ENCODE measurements around the gene MAP2. TPM values are rescaled to one million over a fixed set of nuclear protein-coding genes. Genes with fewer than 3 reads are reported as not detected.

MAP2 gene
- total and polyA plus RNA-seq, 2 donors (not counting 1 experiment from before 2014, with no cell fraction given) = 51.0 to 60.1 TPM

DNA sequence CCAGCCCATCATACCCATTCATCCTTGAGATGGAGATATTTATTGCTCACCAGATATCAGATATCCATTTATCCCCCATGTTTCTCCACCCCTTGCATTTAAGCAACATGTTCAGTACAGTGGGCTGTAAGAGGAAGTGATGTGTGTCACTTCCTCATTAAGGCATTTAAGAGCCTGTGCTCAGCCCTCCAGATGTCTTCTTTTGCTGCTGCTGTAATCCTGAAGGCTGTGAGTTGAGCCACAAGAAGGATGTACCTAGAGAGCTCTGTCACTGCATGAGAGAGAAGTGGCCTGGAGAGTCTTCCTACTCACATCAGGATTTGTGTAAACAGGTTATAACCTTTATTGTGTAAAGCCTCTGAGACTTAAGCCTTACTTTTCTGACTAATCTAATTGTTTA is 195.9 kb downstream of the MAP2 start:
- H3K4me3 ChIP-seq (replicated peaks in 1 of 4; ENCODE audit: control extremely low read depth in 1 of 4, insufficient read depth in 1 of 4, low read depth in 3 of 4, low read length in 4 of 4) = no peak overlapping the region
- TF ChIP-seq EZH2 (IDR thresholded peaks at IDR 0.05; ENCODE audit: low read length, missing control alignments) = no peak
- TF ChIP-seq CTCF (conservative IDR thresholded peaks at IDR 0.05 in 1 of 2, IDR thresholded peaks at IDR 0.05 in 1 of 2; ENCODE audit: low read depth in 1 of 2, low read length in 2 of 2) = no peak
- H3K27me3 ChIP-seq (ENCODE audit: control insufficient read depth, insufficient read depth, low read length) = no peaks in the 10 kb centered on the region
- DNase-seq (ENCODE audit: low read depth in 2 of 2) = no peak
- no peaks in the 10 kb centered on the region for H4K20me1 ChIP-seq (ENCODE audit: control insufficient read depth, extremely low read depth, insufficient read depth, low read length)
- no peaks in the 10 kb centered on the region for H3K79me2 ChIP-seq (ENCODE audit: control insufficient read depth, insufficient read depth, low read length)
- no peak overlapping the region for H3K4me2 ChIP-seq (ENCODE audit: extremely low read depth, insufficient read depth, low read length)
- no peak overlapping the region for H3K9ac ChIP-seq (ENCODE audit: insufficient read depth, low read length)
- H3K27ac ChIP-seq (ENCODE audit: insufficient read depth, low read length) = no peak overlapping the region
- H3K9me3 ChIP-seq (ENCODE audit: control insufficient read depth, insufficient read depth, low read depth, low read length) = no peaks in the 10 kb centered on the region
- H2AFZ ChIP-seq (ENCODE audit: low read length) = no peak overlapping the region
- H3K4me1 ChIP-seq (ENCODE audit: control insufficient read depth, extremely low read depth, insufficient read depth, low read length) = no peaks in the 10 kb centered on the region
- no peaks in the 10 kb centered on the region for H3K36me3 ChIP-seq (ENCODE audit: control insufficient read depth, insufficient read depth, low read length)

DNA sequence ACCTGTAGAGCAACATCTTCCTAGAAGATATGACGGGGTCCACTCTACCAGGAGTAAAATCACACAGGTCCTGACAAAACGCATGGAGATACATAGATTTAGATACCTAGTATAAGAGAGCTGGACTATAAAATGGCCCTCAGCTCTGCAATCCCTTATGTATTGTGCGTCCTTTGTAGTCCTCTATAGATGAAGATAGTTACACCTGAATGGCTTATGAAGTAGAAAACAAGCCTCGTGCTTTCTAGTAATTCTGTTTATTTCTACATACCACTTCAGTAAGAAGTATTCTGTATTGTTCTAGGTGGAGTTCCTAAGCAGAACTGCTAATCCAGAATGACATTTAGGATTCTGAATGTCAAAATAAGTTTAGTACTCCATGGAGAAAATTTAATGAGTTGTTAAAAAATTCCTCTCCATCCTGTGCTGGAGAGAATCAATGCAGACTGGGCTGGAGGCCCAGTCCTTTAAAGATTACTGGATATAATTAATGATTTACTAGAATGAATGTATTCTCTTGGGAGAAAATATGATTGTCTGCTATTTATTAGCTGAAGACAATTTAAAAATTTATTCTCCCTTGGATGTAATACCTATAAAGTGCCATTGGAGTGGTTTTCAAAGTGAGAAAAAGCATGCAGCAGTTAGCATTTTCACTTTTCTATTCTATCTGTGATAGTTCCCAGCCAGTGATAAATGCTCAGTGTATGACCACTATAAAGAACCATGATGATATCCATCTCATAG is 200.5 kb downstream of the MAP2 start:
- no peak for TF ChIP-seq CTCF (conservative IDR thresholded peaks at IDR 0.05 in 1 of 2, IDR thresholded peaks at IDR 0.05 in 1 of 2; ENCODE audit: low read depth in 1 of 2, low read length in 2 of 2)
- TF ChIP-seq EZH2 (IDR thresholded peaks at IDR 0.05; ENCODE audit: low read length, missing control alignments) = no peak
- H3K36me3 ChIP-seq (ENCODE audit: control insufficient read depth, insufficient read depth, low read length) = no peaks in the 10 kb centered on the region

GRCh38 chr2:209629597-209629996 is 205.8 kb downstream of the MAP2 start:
- TF ChIP-seq EZH2 (IDR thresholded peaks at IDR 0.05; ENCODE audit: low read length, missing control alignments) = no peak
- H3K9ac ChIP-seq (ENCODE audit: insufficient read depth, low read length) = no peak overlapping the region
- no peaks in the 10 kb centered on the region for H3K9me3 ChIP-seq (ENCODE audit: control insufficient read depth, insufficient read depth, low read depth, low read length)
- H3K36me3 ChIP-seq (ENCODE audit: control insufficient read depth, insufficient read depth, low read length) = no peaks in the 10 kb centered on the region
- H3K4me3 ChIP-seq (replicated peaks in 1 of 4; ENCODE audit: control extremely low read depth in 1 of 4, insufficient read depth in 1 of 4, low read depth in 3 of 4, low read length in 4 of 4) = no peak overlapping the region
- peak; percentile 51 to 87 for DNase-seq (ENCODE audit: low read depth in 2 of 2)
- no peaks in the 10 kb centered on the region for H3K4me1 ChIP-seq (ENCODE audit: control insufficient read depth, extremely low read depth, insufficient read depth, low read length)
- no peaks in the 10 kb centered on the region for H3K27me3 ChIP-seq (ENCODE audit: control insufficient read depth, insufficient read depth, low read length)
- no peak overlapping the region for H3K27ac ChIP-seq (ENCODE audit: insufficient read depth, low read length)
- no peaks in the 10 kb centered on the region for H3K79me2 ChIP-seq (ENCODE audit: control insufficient read depth, insufficient read depth, low read length)
- H2AFZ ChIP-seq (ENCODE audit: low read length) = no peak overlapping the region
- no peak overlapping the region for H3K4me2 ChIP-seq (ENCODE audit: extremely low read depth, insufficient read depth, low read length)
- H4K20me1 ChIP-seq (ENCODE audit: control insufficient read depth, extremely low read depth, insufficient read depth, low read length) = no peaks in the 10 kb centered on the region

More for the DNA sequence above, 200.5 kb downstream of the MAP2 start:
- Histone ChIP-seq H3K9me3 (ENCODE audit: control insufficient read depth, insufficient read depth, low read depth, low read length) (no peaks in the 10 kb centered on the region), H3K9ac (ENCODE audit: insufficient read depth, low read length) (no peak overlapping the region), H3K27ac (ENCODE audit: insufficient read depth, low read length) (no peak overlapping the region), H3K79me2 (ENCODE audit: control insufficient read depth, insufficient read depth, low read length) (no peaks in the 10 kb centered on the region), H3K4me3 (replicated peaks in 1 of 4; ENCODE audit: control extremely low read depth in 1 of 4, insufficient read depth in 1 of 4, low read depth in 3 of 4, low read length in 4 of 4) (no peak overlapping the region), H2AFZ (ENCODE audit: low read length) (no peak overlapping the region), H3K4me2 (ENCODE audit: extremely low read depth, insufficient read depth, low read length) (no peak overlapping the region), H3K4me1 (ENCODE audit: control insufficient read depth, extremely low read depth, insufficient read depth, low read length) (no peaks in the 10 kb centered on the region), H3K27me3 (ENCODE audit: control insufficient read depth, insufficient read depth, low read length) (no peaks in the 10 kb centered on the region), H4K20me1 (ENCODE audit: control insufficient read depth, extremely low read depth, insufficient read depth, low read length) (no peaks in the 10 kb centered on the region)
- peak in 1 of 2 donors; percentile 18 for DNase-seq (ENCODE audit: low read depth in 2 of 2)
